Stomach (tissue), 9 donors: ENCODE data around the gene VPS33B. TPM values are rescaled to one million over a fixed set of nuclear protein-coding genes. Genes with fewer than 3 reads are reported as not detected.

Source experiments
- DNase-seq, 2 donors: peaks; one replicate each; pipeline versions ENCODE4 v3.0.0 to v3.0.0-alpha.2; 2013 to 2019
- H3K27ac ChIP-seq, 5 donors: fragments of 200-600 bp in 4 of 5; sonication (generic) in 4 of 5; one replicate each; pipeline ENCODE4 v1.5.1; 2013 to 2019; ENCODE audit warnings: mild to moderate bottlenecking in 1 of 5, moderate library complexity in 1 of 5
- H3K27me3 ChIP-seq, 3 donors: fragments of 200-600 bp; sonication (generic); one replicate each; pipeline ENCODE4 v1.5.1; 2017 to 2019; ENCODE audit warnings: mixed run types in 1 of 3
- H3K36me3 ChIP-seq, 4 donors: fragments of 200-600 bp; sonication (generic); 1 replicate in 3 of 4; 2 replicates in 1 of 4; pipeline ENCODE4 v1.5.1; 2016 to 2019
- H3K4me1 ChIP-seq, 4 donors: fragments of 200-600 bp; sonication (generic); one replicate each; pipeline ENCODE4 v1.5.1; 2016 to 2019
- H3K4me3 ChIP-seq, 4 donors: fragments of 200-600 bp; sonication (generic) in 3 of 4; one replicate each; pipeline ENCODE4 v1.5.1; 2016 to 2019; ENCODE audit warnings: mild to moderate bottlenecking in 1 of 4
- H3K9me3 ChIP-seq, 4 donors: fragments of 200-600 bp; sonication (generic); one replicate each; pipeline ENCODE4 v1.5.1; 2016 to 2019
- CTCF ChIP-seq, 7 experiments: fragments of 450-650 bp in 4 of 7; fragments of 200-600 bp in 3 of 7; sonication (generic) in 3 of 7; IDR thresholded peaks; one replicate each; pipeline ENCODE4 v1.5.1; 2016 to 2019; ENCODE audit warnings: antibody characterized with exemption in 7 of 7, control low read depth in 2 of 7, mild to moderate bottlenecking in 1 of 7
- EP300 ChIP-seq: sonication (generic); formaldehyde crosslinking; IDR thresholded peaks from one replicate; pipeline ENCODE4 v1.6.1; 2017; ENCODE audit warnings: antibody characterized with exemption
- POLR2A ChIP-seq, 4 donors: fragments of 450-650 bp; IDR thresholded peaks; one replicate each; pipeline ENCODE4 v1.6.1; 2016; ENCODE audit warnings: antibody characterized with exemption in 4 of 4, control low read depth in 2 of 4, mild to moderate bottlenecking in 1 of 4, moderate library complexity in 1 of 4
- POLR2AphosphoS5 ChIP-seq, 3 donors: sonication (generic); formaldehyde crosslinking; IDR thresholded peaks; one replicate each; pipeline ENCODE4 v1.6.1; 2016; ENCODE audit warnings: antibody characterized with exemption in 3 of 3
- WGBS, 5 donors: extraction: QIAGEN DNeasy Blood & Tissue Kit in 3 of 5; methylation state at CpG; one replicate each; pipeline versions ENCODE4 v1.1.5 to v1.1.7; 2013 to 2018; 5-methylcytosine and 5-hydroxymethylcytosine counted together
- intact Hi-C: fragments of 100-400 bp; cut with DNase I; formaldehyde crosslinking; loops from one replicate; pipeline ENCODE4 v1.15.1; 2023; ENCODE audit warnings: low total_unique reads
- polyA plus RNA-seq, 3 donors: library from polyadenylated mRNA; stranded (reverse); fragments of 200-250 nt; gene quantifications; one replicate each; pipeline ENCODE4 v1.2.3, GENCODE V29; 2013
- total RNA-seq, 5 donors: library from RNA; depleted of rRNA; stranded (reverse); fragments of >200 nt; gene quantifications; one replicate each; pipeline versions ENCODE4 v1.1.0 to v1.2.3, GENCODE V29; 2014 to 2016
- donor health status: healthy with polysubstance abuse.
- donor health status: Bipolar disorder and iron deficiency.
- donor health status: healthy.

VPS33B gene
- total and polyA plus RNA-seq, 8 donors, result 1.2 to 23.2 (median 12.6) TPM

DNA sequence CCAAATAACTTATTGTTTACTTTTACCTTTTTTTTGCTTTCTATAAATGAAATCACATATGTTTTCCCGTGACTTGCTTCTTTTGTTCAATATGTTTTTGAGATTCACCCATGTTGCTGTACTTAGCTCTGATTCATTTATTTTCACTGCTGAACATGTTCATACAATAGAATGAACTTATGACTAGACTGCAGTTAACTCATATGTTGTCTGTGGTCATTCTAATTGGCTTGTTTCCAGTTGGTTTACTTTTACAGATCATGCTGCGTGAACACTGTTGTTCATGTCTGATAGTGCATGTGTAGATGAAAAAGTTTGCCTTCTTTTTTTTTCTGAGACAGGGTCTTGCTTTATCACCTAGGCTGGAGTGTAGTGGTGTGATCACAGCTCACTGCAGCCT, 46.0 kb upstream of the VPS33B start:
- Histone ChIP-seq H3K27me3 (peaks cover 0 to 25% (median 3%) of the 10 kb centered on the region in 3 donors), H3K4me3 (no peak overlapping the region), H3K9me3 (no peaks in the 10 kb centered on the region), H3K27ac (no peak overlapping the region), H3K4me1 (no peaks in the 10 kb centered on the region), H3K36me3 (no peaks in the 10 kb centered on the region)
- 67 to 82% (median 69%) methylated on average over 2 of the region's 2 CpGs for WGBS, 5 donors
- intact Hi-C loops, result no loop called here
- TF ChIP-seq POLR2AphosphoS5 (IDR thresholded peaks at IDR 0.05), result no peak
- no peak for DNase-seq

- H3K27me3 ChIP-seq, result peaks cover 0 to 25% (median 3%) of the 10 kb centered on the region in 3 donors
- H3K4me1 ChIP-seq, result no peaks in the 10 kb centered on the region
- TF ChIP-seq CTCF (IDR thresholded peaks at IDR 0.05) (no peak), POLR2AphosphoS5 (IDR thresholded peaks at IDR 0.05) (no peak), EP300 (no peak), POLR2A (IDR thresholded peaks at IDR 0.05) (no peak)
- intact Hi-C loops, result no loop called here
- no peaks in the 10 kb centered on the region for H3K9me3 ChIP-seq
- no peaks in the 10 kb centered on the region for H3K36me3 ChIP-seq
- no peak for DNase-seq
- H3K4me3 ChIP-seq, result no peak overlapping the region
- H3K27ac ChIP-seq, result no peak overlapping the region
- 79 to 89% (median 88%) methylated on average over 2 of the region's 2 CpGs for WGBS, 5 donors
Measured at GRCh38 chr15:91067036-91067435, 44.6 kb upstream of the VPS33B start.

DNA sequence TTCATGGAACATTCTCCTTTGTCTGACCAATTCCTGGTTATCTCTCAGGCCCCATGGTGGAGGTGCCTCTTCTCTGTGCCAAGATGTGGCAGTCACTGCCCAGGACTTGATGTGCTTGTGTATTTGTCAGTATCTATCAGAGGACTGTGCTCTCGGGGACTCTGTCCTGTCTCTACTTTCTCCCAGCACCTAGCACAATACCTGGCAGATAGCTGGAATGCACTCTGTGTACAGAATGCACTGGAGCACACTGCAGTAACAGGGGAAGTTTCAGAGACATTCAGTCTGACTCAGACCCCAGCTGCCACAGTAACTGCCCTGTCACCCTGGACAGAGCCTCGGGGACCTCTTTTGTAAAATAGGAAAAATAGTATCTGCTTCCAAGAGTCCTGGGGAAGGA, 43.1 kb upstream of the VPS33B start:
- Histone ChIP-seq H3K27ac (no peak overlapping the region), H3K4me3 (no peak overlapping the region), H3K36me3 (no peaks in the 10 kb centered on the region), H3K9me3 (no peaks in the 10 kb centered on the region), H3K4me1 (no peaks in the 10 kb centered on the region), H3K27me3 (peaks cover 0 to 17% (median 0%) of the 10 kb centered on the region in 3 donors)
- 56 to 79% (median 61%) methylated on average over 2 of the region's 2 CpGs for WGBS, 5 donors
- intact Hi-C loops, result no loop called here
- DNase-seq, result no peak
- TF ChIP-seq POLR2A (IDR thresholded peaks at IDR 0.05) (no peak), CTCF (IDR thresholded peaks at IDR 0.05) (no peak), POLR2AphosphoS5 (IDR thresholded peaks at IDR 0.05) (no peak), EP300 (no peak)

DNA sequence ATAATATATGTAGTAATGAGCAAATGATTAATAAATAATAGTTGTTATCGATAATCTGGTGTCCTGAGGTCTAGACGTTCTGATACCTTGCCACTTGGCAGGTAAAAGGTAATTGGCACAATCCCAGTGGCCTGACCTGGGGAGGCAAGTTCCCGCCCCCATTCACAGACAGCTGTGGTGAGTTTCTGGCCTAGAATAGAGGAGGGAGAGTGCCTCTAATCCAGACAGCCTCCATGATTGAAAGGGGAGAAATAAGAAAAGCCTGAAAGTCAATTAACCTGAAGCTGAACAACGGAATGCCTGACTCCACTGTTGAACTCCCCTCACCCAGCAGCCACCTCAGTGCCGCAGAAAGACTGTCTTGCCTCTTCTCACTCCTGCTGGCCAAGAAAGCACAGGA, 39.6 kb upstream of the VPS33B start:
- Histone ChIP-seq H3K27ac (no peak overlapping the region), H3K4me1 (no peaks in the 10 kb centered on the region), H3K36me3 (no peaks in the 10 kb centered on the region), H3K9me3 (no peaks in the 10 kb centered on the region), H3K4me3 (no peak overlapping the region), H3K27me3 (peaks cover 0 to 29% (median 10%) of the 10 kb centered on the region in 3 donors)
- TF ChIP-seq CTCF (IDR thresholded peaks at IDR 0.05) (no peak), POLR2AphosphoS5 (IDR thresholded peaks at IDR 0.05) (no peak), EP300 (no peak), POLR2A (IDR thresholded peaks at IDR 0.05) (no peak)
- DNase-seq, result no peak
- WGBS, 5 donors, result 42 to 65% (median 52%) methylated on average over 5 of the region's 5 CpGs
- intact Hi-C loops, result no loop called here

- intact Hi-C loops, result no loop called here
- Histone ChIP-seq H3K4me1 (no peaks in the 10 kb centered on the region), H3K27ac (no peak overlapping the region), H3K27me3 (peaks cover 3 to 35% (median 10%) of the 10 kb centered on the region in 3 donors), H3K9me3 (no peaks in the 10 kb centered on the region), H3K4me3 (no peak overlapping the region), H3K36me3 (no peaks in the 10 kb centered on the region)
- WGBS, 5 donors, result 80 to 89% (median 87%) methylated on average over 2 of the region's 2 CpGs
- TF ChIP-seq POLR2A (IDR thresholded peaks at IDR 0.05) (no peak), CTCF (IDR thresholded peaks at IDR 0.05) (no peak), EP300 (no peak), POLR2AphosphoS5 (IDR thresholded peaks at IDR 0.05) (no peak)
- DNase-seq, result no peak
Measured at GRCh38 chr15:91061230-91061629, 38.8 kb upstream of the VPS33B start.
